SK-N-MC (cell line): ENCODE data around the gene CDH16.
"Not testable (repeated sequence)": the region's sequence is repeated elsewhere in the genome, so short reads cannot be mapped to it uniquely, and the experiment has no call there.

Experiments
- DNase-seq: peaks from one replicate; pipeline ENCODE4 v3.0.0-alpha.2; 2011; ENCODE audit warnings: low read depth, low spot score
- H3K27ac ChIP-seq: fragments of 200-600 bp; sonication (generic); 2 replicates; pipeline ENCODE4 v1.5.1; 2016; ENCODE audit warnings: mixed run types
- H3K36me3 ChIP-seq: fragments of 200-600 bp; sonication (generic); 2 replicates; pipeline ENCODE4 v1.6.1; 2017; ENCODE audit warnings: antibody characterized with exemption, low read length, mixed read lengths; ENCODE audit not compliant: insufficient read depth
- H3K4me3 ChIP-seq: fragments of 200-600 bp; sonication (generic); 2 replicates; pipeline ENCODE4 v1.5.1; 2016
- H3K9ac ChIP-seq: fragments of 200-600 bp; sonication (generic); 2 replicates; pipeline ENCODE4 v1.8.0; 2017; ENCODE audit warnings: mixed run types, mixed read lengths; ENCODE audit not compliant: insufficient read length
- H3K9me3 ChIP-seq: fragments of 200-600 bp; sonication (generic); 2 replicates; pipeline ENCODE4 v1.6.1; 2017; ENCODE audit warnings: low read depth, mild to moderate bottlenecking, antibody characterized with exemption, low read length, moderate library complexity, mixed read lengths
- EZH2 ChIP-seq: fragments of 200-600 bp; sonication (generic); IDR thresholded peaks from one replicate; pipeline ENCODE4 v1.6.1; 2017; ENCODE audit warnings: antibody characterized with exemption
- FOXP2 ChIP-seq: optimal IDR thresholded peaks from 2 replicates; pipeline ENCODE3; 2011; ENCODE audit warnings: mild to moderate bottlenecking, moderate library complexity; ENCODE audit not compliant: insufficient read depth; ENCODE audit errors: extremely low read length, control extremely low read depth
- POLR2AphosphoS5 ChIP-seq: IDR thresholded peaks from 2 replicates; pipeline ENCODE4 v1.6.1; 2012; ENCODE audit warnings: mild to moderate bottlenecking, low read depth, low read length, borderline replicate concordance

Gene CDH16

DNA sequence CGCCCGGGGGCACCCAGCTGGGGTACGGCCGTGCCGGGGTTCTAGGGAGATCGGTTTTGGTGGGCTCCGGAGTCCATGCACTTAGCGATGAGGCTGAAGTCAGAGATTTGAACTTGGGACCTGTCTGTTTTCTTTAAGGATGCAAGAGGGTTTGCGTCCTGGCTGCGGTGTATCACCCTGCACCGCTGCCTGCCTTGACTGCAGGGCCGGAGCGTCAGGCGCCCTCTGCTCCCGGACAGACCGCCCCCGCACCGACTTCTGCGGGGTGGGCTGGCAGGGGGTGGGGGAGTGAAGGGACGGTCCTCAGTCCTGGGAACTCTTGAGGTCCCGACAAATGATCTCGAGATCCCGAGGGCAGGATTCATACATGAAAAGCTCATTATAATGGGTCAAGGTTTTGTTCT, 37.7 kb downstream of the CDH16 start:
- no peaks in the 10 kb centered on the region for H3K9me3 ChIP-seq
- no peak overlapping the region for H3K27ac ChIP-seq
- TF ChIP-seq EZH2 (no peak), POLR2AphosphoS5 (no peak), FOXP2 (no peak)
- peak overlapping the region; percentile 73 for H3K9ac ChIP-seq
- peaks cover 14% of the 10 kb centered on the region; the same call in 1 of the 2 replicates for H3K36me3 ChIP-seq
- H3K4me3 ChIP-seq = peak overlapping the region; percentile 81
- no peak for DNase-seq

- peak; percentile 42 for DNase-seq
- peak within 1 kb of the TSS; percentile 73 for H3K9ac ChIP-seq
- H3K27ac ChIP-seq = no peak within 1 kb of the TSS
- peaks cover 10% of the 10 kb centered on the region; the same call in 1 of the 2 replicates for H3K36me3 ChIP-seq
- TF ChIP-seq FOXP2 = no peak
- TF ChIP-seq POLR2AphosphoS5 = peak; percentile 71; the same call in 1 of the 2 replicates
- no peak for TF ChIP-seq EZH2
- no peaks in the 10 kb centered on the region for H3K9me3 ChIP-seq
- H3K4me3 ChIP-seq = peak within 1 kb of the TSS; percentile 81
Observed at GRCh38 chr16:66880288-66881013, 38.2 kb downstream of the CDH16 start, which contains the start of gene PDP2. PDP2 (plus strand) TSS chr16:66880515; CDS start chr16:66884285, 3,770 bp downstream.

DNA sequence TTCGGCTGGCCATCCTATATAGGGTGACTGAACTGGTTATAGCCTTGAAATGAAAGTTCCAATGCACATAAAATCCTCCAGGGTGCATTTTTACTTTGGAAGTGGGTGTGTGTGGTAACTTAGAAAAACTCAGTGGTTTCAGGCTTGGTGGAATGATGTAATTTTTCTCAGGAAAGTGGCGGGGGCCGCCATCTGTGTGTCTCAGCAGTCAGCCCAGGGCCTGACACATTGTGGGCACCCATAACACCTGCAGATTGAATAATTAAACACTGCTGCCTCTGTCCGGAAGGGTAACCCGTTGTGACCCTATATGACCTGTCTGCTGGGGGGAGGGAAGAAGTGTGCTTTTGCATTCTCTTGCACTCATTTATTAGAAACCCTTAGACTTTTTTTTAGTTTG, 40.6 kb downstream of the CDH16 start:
- H3K27ac ChIP-seq = peak overlapping the region; percentile 46
- DNase-seq = no peak
- no peaks in the 10 kb centered on the region for H3K9me3 ChIP-seq
- H3K36me3 ChIP-seq = no peaks in the 10 kb centered on the region
- H3K9ac ChIP-seq = no peak overlapping the region
- no peak overlapping the region for H3K4me3 ChIP-seq
- no peak for TF ChIP-seq POLR2AphosphoS5
- no peak for TF ChIP-seq FOXP2
- TF ChIP-seq EZH2 = no peak

GRCh38 chr16:66874079-66874775, 44.5 kb downstream of the CDH16 start:
- no peak for TF ChIP-seq POLR2AphosphoS5
- TF ChIP-seq EZH2 = no peak
- no peak for TF ChIP-seq FOXP2
- H3K36me3 ChIP-seq = no peaks in the 10 kb centered on the region
- H3K9me3 ChIP-seq = no peaks in the 10 kb centered on the region
- no peak for DNase-seq
- no peak overlapping the region for H3K4me3 ChIP-seq
- H3K9ac ChIP-seq = no peak overlapping the region
- H3K27ac ChIP-seq = peak overlapping the region; percentile 13; the same call in 1 of the 2 replicates

GRCh38 chr16:66873685-66874055, 45.0 kb downstream of the CDH16 start:
- Histone ChIP-seq H3K9ac (no peak overlapping the region), H3K9me3 (no peaks in the 10 kb centered on the region), H3K36me3 (no peaks in the 10 kb centered on the region), H3K27ac (no peak overlapping the region), H3K4me3 (no peak overlapping the region; the same call in 1 of the 2 replicates)
- no peak for TF ChIP-seq POLR2AphosphoS5
- TF ChIP-seq FOXP2 = no peak
- TF ChIP-seq EZH2 = no peak
- DNase-seq = no peak

- no peak for DNase-seq
- Histone ChIP-seq H3K9me3 (no peaks in the 10 kb centered on the region), H3K9ac (peak overlapping the region; percentile 47), H3K36me3 (no peaks in the 10 kb centered on the region), H3K27ac (no peak overlapping the region), H3K4me3 (peak overlapping the region; percentile 75)
- no peak for TF ChIP-seq FOXP2
- TF ChIP-seq POLR2AphosphoS5 = no peak
- no peak for TF ChIP-seq EZH2
Observed at GRCh38 chr16:66872943-66873684, 45.6 kb downstream of the CDH16 start.

- Histone ChIP-seq H3K9me3 (no peaks in the 10 kb centered on the region), H3K27ac (no peak overlapping the region), H3K4me3 (peak overlapping the region; percentile 75), H3K9ac (peak overlapping the region; percentile 47), H3K36me3 (no peaks in the 10 kb centered on the region)
- TF ChIP-seq FOXP2 (no peak), EZH2 (no peak), POLR2AphosphoS5 (no peak)
- no peak for DNase-seq
Observed at GRCh38 chr16:66872559-66872942, 46.1 kb downstream of the CDH16 start.

DNA sequence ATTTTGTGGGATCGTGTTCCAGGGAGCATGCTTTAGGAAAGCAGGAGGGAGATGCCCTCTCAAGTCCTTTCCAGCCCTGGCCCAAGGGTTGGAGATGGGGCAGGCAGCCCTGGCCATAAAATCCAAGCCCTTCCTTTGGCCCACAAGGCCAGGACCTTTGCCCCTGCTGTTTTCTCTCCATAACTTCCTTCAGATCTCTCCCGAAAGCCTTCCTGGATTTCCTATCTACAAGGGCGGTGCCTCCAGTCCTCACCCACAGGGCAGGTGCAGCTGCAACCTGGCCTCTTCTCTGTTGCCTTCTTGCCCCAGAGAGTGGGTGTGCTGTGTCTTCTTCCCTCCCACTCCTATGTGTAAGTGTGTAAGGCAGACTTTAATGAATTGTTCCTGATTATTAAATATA, 46.8 kb downstream of the CDH16 start:
- no peaks in the 10 kb centered on the region for H3K36me3 ChIP-seq
- no peak overlapping the region for H3K27ac ChIP-seq
- TF ChIP-seq FOXP2 (no peak), EZH2 (no peak), POLR2AphosphoS5 (no peak)
- no peak for DNase-seq
- no peak overlapping the region for H3K9ac ChIP-seq
- no peaks in the 10 kb centered on the region for H3K9me3 ChIP-seq
- H3K4me3 ChIP-seq = no peak overlapping the region

- not testable (repeated sequence) for H3K27ac ChIP-seq, H3K9ac ChIP-seq, DNase-seq, H3K36me3 ChIP-seq, H3K9me3 ChIP-seq, H3K4me3 ChIP-seq
Observed at GRCh38 chr16:66871363-66871762, 47.3 kb downstream of the CDH16 start.
